GM12878 (cell line): ENCODE measurements around the gene PLTP. TPM values are rescaled to one million over a fixed set of nuclear protein-coding genes. Genes with fewer than 3 reads are reported as not detected.
"Not testable (repeated sequence)": the region's sequence is repeated elsewhere in the genome, so short reads cannot be mapped to it uniquely, and the experiment has no call there.

Experiments
- ATAC-seq: fragments of 200-7000 bp; cut with Tn5 transposase; 3 replicates; pipeline ENCODE4 v1.9.1; 2020; ENCODE audit warnings: mild to moderate bottlenecking, moderate library complexity
- BruUV-seq: library from RNA; stranded (reverse); fragments of 400-500 nt; replicated peaks from 2 replicates; lab custom pipeline; 2021; lab: Mats Ljungman, UMichigan
- CTCF ChIA-PET: fragments of 300-600 bp; sonication (Branson Sonifier 250); formaldehyde crosslinking; extraction: SDS; loops from one replicate; lab custom pipeline; 2021; ENCODE audit warnings: inconsistent platforms; lab: Yijun Ruan, JAX
- POLR2A ChIA-PET: fragments of 350-600 bp; formaldehyde crosslinking; extraction: SDS; loops from one replicate; lab custom pipeline; 2021; ENCODE audit warnings: inconsistent platforms; lab: Charles Lee
- RAD21 ChIA-PET: fragments of 300-600 bp; sonication (Branson Sonifier 250); formaldehyde crosslinking; loops from one replicate; lab custom pipeline; 2023; ENCODE audit warnings: antibody characterized with exemption; ENCODE audit not compliant: unreplicated experiment; lab: Charles Lee
- SMC1A ChIA-PET: fragments of 300-600 bp; sonication (Branson Sonifier 250); formaldehyde crosslinking; loops from one replicate; lab custom pipeline; 2023; ENCODE audit not compliant: unreplicated experiment, uncharacterized antibody; lab: Charles Lee
- DNase-seq: peaks from one replicate; pipeline ENCODE4 v3.0.0-alpha.2; 2011; ENCODE audit warnings: low read depth, low spot score
- FAIRE-seq: peaks from 3 replicates; lab custom pipeline; 2011; peaks lifted over from hg19 to GRCh38; lab: Jason Lieb, UNC
- H2AFZ ChIP-seq: 2 replicates; pipeline ENCODE4 v1.6.0; 2011; ENCODE audit warnings: low read depth, low read length, control low read depth; ENCODE audit not compliant: control insufficient read depth
- H3K27ac ChIP-seq: 2 replicates; pipeline ENCODE4 v1.5.1; 2011; ENCODE audit warnings: control low read depth; ENCODE audit not compliant: control insufficient read depth, insufficient read depth
- H3K27me3 ChIP-seq, 2 experiments: replicated peaks in 1 of 2; 2 replicates each; pipeline versions ENCODE4 v1.6.0 to v1.6.1; 2011; ENCODE audit warnings: low read length in 1 of 2; ENCODE audit not compliant: control insufficient read depth in 2 of 2, insufficient read depth in 2 of 2
- H3K36me3 ChIP-seq, 2 experiments: 2 replicates each; pipeline ENCODE4 v1.5.1; 2011; ENCODE audit warnings: low read length in 1 of 2; ENCODE audit not compliant: control insufficient read depth in 2 of 2, insufficient read depth in 2 of 2
- H3K4me1 ChIP-seq: 2 replicates; pipeline ENCODE4 v1.6.1; 2011; ENCODE audit warnings: mild to moderate bottlenecking, low read length, moderate library complexity, mixed read lengths; ENCODE audit not compliant: control insufficient read depth, insufficient read depth
- H3K4me2 ChIP-seq: 2 replicates; pipeline ENCODE4 v1.6.0; 2011; ENCODE audit warnings: control low read depth; ENCODE audit not compliant: control insufficient read depth, insufficient read depth
- H3K4me3 ChIP-seq: fragments of 200-600 bp; sonication (generic); 2 replicates; pipeline ENCODE4 v1.5.1; 2016
- H3K79me2 ChIP-seq: 2 replicates; pipeline ENCODE4 v1.6.0; 2011; ENCODE audit warnings: low read length; ENCODE audit not compliant: control insufficient read depth, insufficient read depth
- H3K9ac ChIP-seq: 2 replicates; pipeline ENCODE4 v1.8.0; 2011; ENCODE audit warnings: low read length, control low read depth, mixed read lengths; ENCODE audit not compliant: control insufficient read depth, insufficient read depth
- H3K9me3 ChIP-seq: replicated peaks from 3 replicates; pipeline ENCODE4 v1.5.1; 2011; ENCODE audit warnings: mild to moderate bottlenecking, low read length; ENCODE audit not compliant: control insufficient read depth, insufficient read depth
- H4K20me1 ChIP-seq: 2 replicates; pipeline ENCODE4 v1.6.0; 2011; ENCODE audit not compliant: control insufficient read depth, insufficient read depth
- CBX3 ChIP-seq: fragments of 200-600 bp; sonication (generic); IDR thresholded peaks from 2 replicates; pipeline ENCODE4 v1.6.1; 2016; ENCODE audit warnings: low read depth, borderline replicate concordance
- CHD2 ChIP-seq: IDR thresholded peaks from 2 replicates; pipeline ENCODE4 v1.6.1; 2011; ENCODE audit warnings: low read depth, low read length, improper control_type of control experiment, borderline replicate concordance
- FOS ChIP-seq: IDR thresholded peaks from 3 replicates; pipeline ENCODE4 v1.6.1; 2011; ENCODE audit warnings: borderline replicate concordance; ENCODE audit not compliant: insufficient read length; ENCODE audit errors: extremely low read depth
- GABPA ChIP-seq: IDR thresholded peaks from 2 replicates; pipeline ENCODE4 v1.6.1; 2014; ENCODE audit warnings: antibody characterized with exemption, low read depth, mild to moderate bottlenecking, inconsistent platforms
- HDGF ChIP-seq: fragments of 450-650 bp; IDR thresholded peaks from 2 replicates; pipeline ENCODE4 v1.6.1; 2016; ENCODE audit warnings: antibody characterized with exemption
- MEF2B ChIP-seq: fragments of 450-650 bp; IDR thresholded peaks from 2 replicates; pipeline ENCODE4 v1.6.1; 2018; ENCODE audit warnings: mild to moderate bottlenecking, moderate library complexity; ENCODE audit not compliant: partially characterized antibody, poor library complexity, severe bottlenecking
- MYC ChIP-seq: IDR thresholded peaks from 2 replicates; pipeline ENCODE4 v1.6.1; 2011; ENCODE audit warnings: mild to moderate bottlenecking, low read length, moderate library complexity, inconsistent platforms; ENCODE audit not compliant: insufficient read depth, insufficient replicate concordance, insufficient read length, severe bottlenecking
- POLR2A ChIP-seq: IDR thresholded peaks from 2 replicates; pipeline ENCODE4 v1.6.1; 2011; ENCODE audit warnings: low read depth, mild to moderate bottlenecking, low read length
- POLR2AphosphoS5 ChIP-seq: IDR thresholded peaks from 2 replicates; pipeline ENCODE4 v1.6.1; 2011; ENCODE audit warnings: mild to moderate bottlenecking, low read length, inconsistent platforms
- SUPT20H ChIP-seq: IDR thresholded peaks from 2 replicates; pipeline ENCODE4 v1.6.1; 2011; ENCODE audit warnings: low read depth, mild to moderate bottlenecking, low read length, moderate library complexity, borderline replicate concordance; ENCODE audit not compliant: control insufficient read depth
- SUZ12 ChIP-seq: fragments of 200-600 bp; sonication (generic); IDR thresholded peaks from one replicate; pipeline ENCODE4 v1.6.1; 2018; ENCODE audit warnings: antibody characterized with exemption, mild to moderate bottlenecking; ENCODE audit not compliant: unreplicated experiment
- ZNF384 ChIP-seq: IDR thresholded peaks from 2 replicates; pipeline ENCODE4 v1.6.1; 2012; ENCODE audit warnings: low read depth, mild to moderate bottlenecking, low read length, improper control_type of control experiment, borderline replicate concordance
- WGBS: methylation state at CpG from one replicate; pipeline ENCODE4 v1.1.6; 2016; ENCODE audit warnings: low lambda C conversion rate; ENCODE audit not compliant: insufficient replicate concordance, insufficient coverage; ENCODE audit errors: missing lambda C conversion rate; 5-methylcytosine and 5-hydroxymethylcytosine counted together
- in situ Hi-C: fragments of 300-500 bp; cut with MboI; formaldehyde crosslinking; loops from 9 replicates; pipeline ENCODE4 v1.14.3; 2018; ENCODE audit warnings: mixed read lengths
- intact Hi-C: fragments of 100-400 bp; cut with micrococcal nuclease; formaldehyde crosslinking; loops from one replicate; pipeline ENCODE4 v1.14.2; 2022; ENCODE audit not compliant: unreplicated experiment
- polyA plus RNA-seq, 11 experiments: library from polyadenylated mRNA; depleted of rRNA in 4 of 11; unstranded in 6 of 11; stranded (reverse) in 5 of 11; fragments of >200 nt; fragmentation: Nextera tagmentation in 4 of 11; fragmentation: Illumina TruSeq in 1 of 11; extraction: Ambion mirVana in 4 of 11; extraction: Trizol in 1 of 11; gene quantifications; 1 replicate in 1 of 11; 2 replicates in 10 of 11; pipeline versions ENCODE4 v1.2.1 to v1.2.3, GENCODE V29; 2011 to 2016; ENCODE audit warnings: inconsistent platforms in 2 of 11, missing spikeins in 2 of 11, low read depth in 1 of 11
- total RNA-seq, 4 experiments: library from RNA; depleted of rRNA in 3 of 4; stranded (reverse); fragments of >200 nt in 3 of 4; fragmentation: Illumina TruSeq in 1 of 4; extraction: Trizol in 1 of 4; gene quantifications; 2 replicates each; pipeline versions ENCODE4 v1.2.1 to v1.2.3, GENCODE V29; 2013 to 2021
- TF ChIP-seq, protein P1 (sequence below): fragments of 450-650 bp; IDR thresholded peaks from 2 replicates; pipeline ENCODE4 v1.6.1; 2018; ENCODE audit warnings: borderline replicate concordance, mild to moderate bottlenecking; ENCODE audit not compliant: partially characterized antibody

PLTP gene
- total and polyA plus RNA-seq, 10 of the 15 experiments (the other 5 are each of a cell fraction or from before 2014, with no cell fraction given) = 1.6 to 17.0 (median 7.6) TPM

DNA sequence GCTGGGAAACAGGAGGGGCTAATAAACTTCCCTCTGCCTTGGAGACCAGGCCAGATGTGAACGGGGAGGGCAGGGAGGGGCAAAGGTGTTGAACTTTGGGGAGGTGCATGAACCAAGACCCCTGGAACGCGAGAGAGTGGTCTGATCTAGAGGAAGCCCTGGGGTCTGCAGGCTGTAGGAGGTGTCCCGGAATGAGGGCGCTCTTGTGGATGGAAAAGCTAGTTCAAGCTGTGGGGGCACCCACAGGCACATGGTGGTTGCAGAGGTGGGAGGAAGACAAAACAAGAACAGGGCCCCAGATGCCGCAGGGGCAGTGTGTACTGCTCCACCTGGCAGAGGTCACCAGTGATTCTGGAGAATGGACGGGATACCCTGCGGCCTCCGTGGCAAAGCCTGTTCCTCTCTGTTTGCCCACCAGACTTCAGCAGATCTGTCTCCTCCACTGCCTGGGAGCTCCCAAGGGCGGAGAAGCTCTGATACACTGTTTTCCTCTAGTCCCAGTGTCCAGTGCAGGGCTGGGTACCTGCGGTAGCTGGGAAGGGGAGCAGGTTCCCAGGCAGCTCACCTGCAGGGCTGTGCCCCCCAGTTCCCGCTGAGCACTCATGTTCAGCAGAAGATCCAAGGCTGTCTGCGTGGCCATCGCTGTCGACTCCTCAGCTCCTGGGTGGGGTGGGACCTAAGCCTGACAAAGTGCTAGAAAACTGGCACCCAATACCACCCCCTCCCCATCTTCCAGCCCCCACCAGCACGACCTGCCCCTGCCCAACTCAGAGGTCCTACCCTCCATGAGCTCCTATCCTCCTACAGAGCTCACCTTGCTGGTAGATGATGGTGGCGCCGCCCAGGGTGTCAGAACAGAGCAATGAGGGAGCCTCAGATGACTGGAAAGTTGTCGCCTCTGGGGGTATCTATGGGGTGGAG lies 45.3 kb upstream of the PLTP start:
- H3K36me3 ChIP-seq = peaks cover 19 to 46% of the 10 kb centered on the region in 2 experiments
- in situ Hi-C loops = no loop called here

DNA sequence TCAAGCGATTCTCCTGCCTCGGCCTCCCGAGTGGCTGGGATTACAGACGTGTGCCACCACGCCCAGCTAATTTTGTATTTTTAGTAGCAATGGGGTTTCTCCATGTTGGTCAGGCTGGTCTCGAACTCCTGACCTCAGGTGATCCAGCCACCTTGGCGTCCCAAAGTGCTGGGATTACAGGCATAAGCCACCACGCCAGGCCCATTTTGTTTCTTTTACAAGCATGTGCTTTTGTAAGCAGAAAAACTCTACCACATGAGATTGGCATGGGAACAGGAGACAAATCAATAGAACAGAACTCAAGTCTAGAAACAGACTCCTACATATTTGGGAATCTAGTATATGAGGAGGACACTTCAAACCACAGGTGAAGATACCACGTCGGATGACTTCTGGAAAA lies 44.4 kb upstream of the PLTP start:
- BruUV-seq, in situ Hi-C loops, H3K4me2 ChIP-seq, H3K9ac ChIP-seq, FAIRE-seq, intact Hi-C loops, SMC1A ChIA-PET, H3K4me1 ChIP-seq, H4K20me1 ChIP-seq, H3K4me3 ChIP-seq, H3K9me3 ChIP-seq, H3K27ac ChIP-seq, POLR2A ChIA-PET, ATAC-seq, DNase-seq, H3K79me2 ChIP-seq, RAD21 ChIA-PET, H3K27me3 ChIP-seq, H2AFZ ChIP-seq: not testable (repeated sequence)
- WGBS = 87% methylated on average over 10 of the region's 10 CpGs
- H3K36me3 ChIP-seq = peaks cover 18 to 47% of the 10 kb centered on the region in 2 experiments; a peak in 3 of 4 replicates
- CTCF ChIA-PET = interaction anchor here (0.6 kb wide), 1 partner anchor 82 kb away, joined by 3 read pairs; no protein-coding TSS in a partner anchor

More for the DNA sequence above, 45.3 kb upstream of the PLTP start:
- Histone ChIP-seq H3K9ac (no peak overlapping the region), H3K9me3 (no peaks in the 10 kb centered on the region), H3K4me1 (peaks cover 5% of the 10 kb centered on the region; the same call in 1 of the 2 replicates), H3K27me3 (no peaks in the 10 kb centered on the region), H2AFZ (no peak overlapping the region), H3K4me3 (no peak overlapping the region), H4K20me1 (no peaks in the 10 kb centered on the region), H3K79me2 (no peaks in the 10 kb centered on the region), H3K4me2 (no peak overlapping the region), H3K27ac (no peak overlapping the region)
- RAD21 ChIA-PET = interaction anchor here (6.3 kb wide), 1 partner anchor 22 kb away, joined by 66 read pairs; the partner anchor contains the start of gene PCIF1
- intact Hi-C loops = no loop called here
- WGBS = 93% methylated on average over 19 of the region's 19 CpGs
- POLR2A ChIA-PET = interaction anchor here (0.8 to 1.4 kb wide), 3 partner anchors 7 to 13 kb away, joined by 3 to 5 read pairs (median 4); no protein-coding TSS in a partner anchor
- TF ChIP-seq, protein P1, sequence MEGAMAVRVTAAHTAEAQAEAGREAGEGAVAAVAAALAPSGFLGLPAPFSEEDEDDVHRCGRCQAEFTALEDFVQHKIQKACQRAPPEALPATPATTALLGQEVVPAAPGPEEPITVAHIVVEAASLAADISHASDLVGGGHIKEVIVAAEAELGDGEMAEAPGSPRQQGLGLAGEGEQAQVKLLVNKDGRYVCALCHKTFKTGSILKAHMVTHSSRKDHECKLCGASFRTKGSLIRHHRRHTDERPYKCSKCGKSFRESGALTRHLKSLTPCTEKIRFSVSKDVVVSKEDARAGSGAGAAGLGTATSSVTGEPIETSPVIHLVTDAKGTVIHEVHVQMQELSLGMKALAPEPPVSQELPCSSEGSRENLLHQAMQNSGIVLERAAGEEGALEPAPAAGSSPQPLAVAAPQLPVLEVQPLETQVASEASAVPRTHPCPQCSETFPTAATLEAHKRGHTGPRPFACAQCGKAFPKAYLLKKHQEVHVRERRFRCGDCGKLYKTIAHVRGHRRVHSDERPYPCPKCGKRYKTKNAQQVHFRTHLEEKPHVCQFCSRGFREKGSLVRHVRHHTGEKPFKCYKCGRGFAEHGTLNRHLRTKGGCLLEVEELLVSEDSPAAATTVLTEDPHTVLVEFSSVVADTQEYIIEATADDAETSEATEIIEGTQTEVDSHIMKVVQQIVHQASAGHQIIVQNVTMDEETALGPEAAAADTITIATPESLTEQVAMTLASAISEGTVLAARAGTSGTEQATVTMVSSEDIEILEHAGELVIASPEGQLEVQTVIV = no peak
- no peak for TF ChIP-seq POLR2A
- no peak for TF ChIP-seq HDGF
- TF ChIP-seq MEF2B = no peak
- no peak for TF ChIP-seq MYC
- TF ChIP-seq FOS = no peak
- no peak for TF ChIP-seq SUPT20H
- no peak for TF ChIP-seq GABPA
- no peak for TF ChIP-seq SUZ12
- TF ChIP-seq POLR2AphosphoS5 = no peak
- no peak for TF ChIP-seq CHD2
- TF ChIP-seq ZNF384 = no peak
- TF ChIP-seq CBX3 = no peak
- DNase-seq (no peak), ATAC-seq (no peak), FAIRE-seq (no peak)
- no TSS peak for BruUV-seq
- SMC1A ChIA-PET = interaction anchor here (0.6 kb wide), 1 partner anchor 246 kb away, joined by 3 read pairs; no protein-coding TSS in a partner anchor
- CTCF ChIA-PET = interaction anchor here (1.8 to 9.4 kb wide), 3 partner anchors 14 to 157 kb away, joined by 4 to 130 read pairs (median 120); partner anchors contain the start of gene ZNF335
